Astrocyte of the cerebellum (primary cell): Measurements from ENCODE around the gene MTX1.
"Not testable (repeated sequence)": the region's sequence is repeated elsewhere in the genome, so short reads cannot be mapped to it uniquely, and the experiment has no call there.

Source experiments
- DNase-seq: peaks from one replicate; pipeline ENCODE4 v3.0.0-alpha.2; 2011; ENCODE audit warnings: low read depth
- H3K4me3 ChIP-seq: 2 replicates; pipeline ENCODE4 v1.5.1; 2011; ENCODE audit warnings: mild to moderate bottlenecking, low read depth, low read length, moderate library complexity
- CTCF ChIP-seq: IDR thresholded peaks from 2 replicates; pipeline ENCODE4 v1.5.1; 2012; ENCODE audit warnings: low read length, low read depth, moderate library complexity, mild to moderate bottlenecking; ENCODE audit errors: missing control alignments
- in situ Hi-C: cut with HindIII; loops from 2 replicates; pipeline ENCODE4 v1.10.0; 2017; ENCODE audit warnings: low sequenced_read_pairs

The MTX1 gene

GRCh38 chr1:155184835-155185782 lies 23.4 kb upstream of the MTX1 start:
- no peak overlapping the region for H3K4me3 ChIP-seq
- in situ Hi-C loops: no loop called here
- DNase-seq: no peak
- TF ChIP-seq CTCF: no peak

- DNase-seq: no peak
- in situ Hi-C loops: no loop called here
- H3K4me3 ChIP-seq: no peak overlapping the region
- no peak for TF ChIP-seq CTCF
These were observed 22.8 kb upstream of the MTX1 start for GRCh38 chr1:155185783-155186066.

- H3K4me3 ChIP-seq: no peak overlapping the region
- TF ChIP-seq CTCF: no peak
- in situ Hi-C loops: no loop called here
- no peak for DNase-seq
These were observed 22.3 kb upstream of the MTX1 start for GRCh38 chr1:155186067-155186793.

GRCh38 chr1:155186794-155187455 lies 21.6 kb upstream of the MTX1 start:
- in situ Hi-C loops: no loop called here
- DNase-seq: no peak
- no peak for TF ChIP-seq CTCF
- no peak overlapping the region for H3K4me3 ChIP-seq

GRCh38 chr1:155187456-155187891 lies 21.0 kb upstream of the MTX1 start:
- DNase-seq: no peak
- no peak overlapping the region for H3K4me3 ChIP-seq
- in situ Hi-C loops: no loop called here
- no peak for TF ChIP-seq CTCF

GRCh38 chr1:155188268-155188667 lies 20.2 kb upstream of the MTX1 start:
- in situ Hi-C loops: no loop called here
- no peak for DNase-seq
- TF ChIP-seq CTCF: no peak
- H3K4me3 ChIP-seq: no peak overlapping the region

GRCh38 chr1:155189926-155190325 lies 18.6 kb upstream of the MTX1 start:
- DNase-seq, in situ Hi-C loops: not testable (repeated sequence)

More at GRCh38 chr1:155189926-155190325, 18.6 kb upstream of the MTX1 start:
- H3K4me3 ChIP-seq: not testable (repeated sequence)
